ENCODE results near the gene S100A10.

- TF ChIP-seq ZNF274 (IDR thresholded peaks at IDR 0.05; ENCODE audit: low read depth, low read length) = no peak
- no peak for TF ChIP-seq YY1 (IDR thresholded peaks at IDR 0.05; ENCODE audit: insufficient read depth, insufficient read length)
- no peak for TF ChIP-seq SUZ12 (IDR thresholded peaks at IDR 0.05; ENCODE audit: extremely low read depth, insufficient read depth, insufficient read length)
Measured at GRCh38 chr1:151993084-151993733, 450 bp downstream of the S100A10 start.

Data from NT2/D1 (cell line).